Cardiac muscle cell (in vitro differentiated cells and primary cell): ENCODE measurements around the gene ADAM12. TPM values are rescaled to one million over a fixed set of nuclear protein-coding genes. Genes with fewer than 3 reads are reported as not detected.

Source experiments
- DNase-seq, 2 donors: peaks; one replicate each; pipeline versions ENCODE4 v3.0.0 to v3.0.0-alpha.2; 2010 to 2017; ENCODE audit warnings: low read depth in 1 of 2, low spot score in 1 of 2
- H3K27ac ChIP-seq: fragments of 200-600 bp; sonication (generic); 2 replicates; pipeline ENCODE4 v1.5.1; 2016
- H3K27me3 ChIP-seq: fragments of 200-600 bp; sonication (generic); 2 replicates; pipeline ENCODE4 v1.6.0; 2016; ENCODE audit warnings: control low read depth
- H3K36me3 ChIP-seq: fragments of 200-600 bp; sonication (generic); 2 replicates; pipeline ENCODE4 v1.5.1; 2016; ENCODE audit warnings: control low read depth
- H3K4me1 ChIP-seq: fragments of 200-600 bp; sonication (generic); 2 replicates; pipeline ENCODE4 v1.8.1; 2017; ENCODE audit warnings: low read depth, mild to moderate bottlenecking, mixed run types
- H3K4me3 ChIP-seq: fragments of 200-600 bp; sonication (generic); 2 replicates; pipeline ENCODE4 v1.5.1; 2016; ENCODE audit warnings: mild to moderate bottlenecking
- H3K9me3 ChIP-seq: fragments of 200-600 bp; sonication (generic); 2 replicates; pipeline ENCODE4 v1.5.1; 2017; ENCODE audit warnings: low read depth, mild to moderate bottlenecking, control low read depth
- polyA plus RNA-seq: library from polyadenylated mRNA; unstranded; fragments of >200 nt; fragmentation: Nextera tagmentation; extraction: Ambion mirVana; gene quantifications from 2 replicates; pipeline ENCODE4 v1.2.1, GENCODE V29; 2016
- total RNA-seq: library from RNA; depleted of rRNA; stranded (reverse); fragments of >200 nt; gene quantifications from 2 replicates; pipeline ENCODE4 v1.2.3, GENCODE V29; 2016
- TF ChIP-seq, protein P1 (sequence below): IDR thresholded peaks from 2 replicates; pipeline ENCODE4 v1.5.1; 2012; ENCODE audit warnings: low read depth, mild to moderate bottlenecking, low read length

Gene ADAM12
- total and polyA plus RNA-seq, 2 experiments from 2014 or later, result 0.18 to 1.1 TPM

DNA sequence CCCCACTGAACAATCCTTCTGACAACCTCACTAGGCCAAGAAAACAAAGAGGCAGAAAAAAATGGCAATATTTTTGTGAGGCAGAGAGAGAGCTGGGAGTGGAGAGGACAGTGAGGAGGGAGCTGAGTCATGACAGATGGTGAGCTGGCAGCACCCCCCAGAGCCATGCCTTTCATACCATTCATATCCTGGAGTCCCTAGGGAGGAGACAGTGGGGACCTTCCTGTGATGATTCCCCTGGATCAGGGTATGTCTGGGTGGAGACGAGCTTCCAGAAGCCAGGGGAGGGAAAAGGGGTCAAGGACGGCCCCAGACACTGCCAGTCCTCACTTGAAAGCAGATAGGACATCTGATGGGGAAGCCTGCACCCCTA lies 160.5 kb downstream of the ADAM12 start:
- Histone ChIP-seq H3K4me3 (no peak overlapping the region), H3K27ac (no peak overlapping the region)

DNA sequence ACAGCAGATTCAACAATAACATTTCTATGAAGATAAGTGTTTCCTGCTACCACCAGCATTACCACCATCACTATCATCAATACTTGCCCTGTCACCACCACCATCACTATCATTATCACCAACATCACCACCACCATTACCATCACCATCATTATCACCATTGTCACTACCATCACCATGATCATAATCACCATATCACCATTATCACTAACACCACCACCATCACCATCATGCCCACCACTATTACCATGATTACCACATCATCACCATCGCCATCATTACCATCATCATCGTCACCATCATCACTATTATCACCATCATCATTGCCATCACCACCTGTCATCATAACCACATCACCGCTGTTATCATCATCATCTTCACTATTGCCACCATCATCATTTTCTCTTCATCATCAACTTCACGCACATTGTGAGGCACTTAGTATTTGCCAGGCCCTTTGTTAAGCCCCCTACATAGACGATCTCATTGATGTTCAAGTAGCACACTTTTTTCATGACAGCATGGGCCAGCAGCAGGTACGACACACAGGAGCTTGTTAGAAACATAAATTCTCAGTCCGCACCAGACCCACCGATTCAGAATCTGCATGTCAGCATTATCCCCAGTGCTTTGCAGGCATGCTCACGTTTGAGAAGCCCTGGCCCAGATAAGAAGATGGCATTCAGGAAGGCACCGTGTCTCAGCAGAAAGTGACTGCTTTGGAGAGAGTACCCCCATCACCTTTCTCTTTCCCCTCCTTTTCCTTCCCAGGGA lies 161.1 kb downstream of the ADAM12 start:
- no peak overlapping the region for H3K27ac ChIP-seq
- H3K36me3 ChIP-seq, result no peaks in the 10 kb centered on the region
- H3K9me3 ChIP-seq, result no peaks in the 10 kb centered on the region
- H3K27me3 ChIP-seq, result no peaks in the 10 kb centered on the region
- TF ChIP-seq, protein P1, sequence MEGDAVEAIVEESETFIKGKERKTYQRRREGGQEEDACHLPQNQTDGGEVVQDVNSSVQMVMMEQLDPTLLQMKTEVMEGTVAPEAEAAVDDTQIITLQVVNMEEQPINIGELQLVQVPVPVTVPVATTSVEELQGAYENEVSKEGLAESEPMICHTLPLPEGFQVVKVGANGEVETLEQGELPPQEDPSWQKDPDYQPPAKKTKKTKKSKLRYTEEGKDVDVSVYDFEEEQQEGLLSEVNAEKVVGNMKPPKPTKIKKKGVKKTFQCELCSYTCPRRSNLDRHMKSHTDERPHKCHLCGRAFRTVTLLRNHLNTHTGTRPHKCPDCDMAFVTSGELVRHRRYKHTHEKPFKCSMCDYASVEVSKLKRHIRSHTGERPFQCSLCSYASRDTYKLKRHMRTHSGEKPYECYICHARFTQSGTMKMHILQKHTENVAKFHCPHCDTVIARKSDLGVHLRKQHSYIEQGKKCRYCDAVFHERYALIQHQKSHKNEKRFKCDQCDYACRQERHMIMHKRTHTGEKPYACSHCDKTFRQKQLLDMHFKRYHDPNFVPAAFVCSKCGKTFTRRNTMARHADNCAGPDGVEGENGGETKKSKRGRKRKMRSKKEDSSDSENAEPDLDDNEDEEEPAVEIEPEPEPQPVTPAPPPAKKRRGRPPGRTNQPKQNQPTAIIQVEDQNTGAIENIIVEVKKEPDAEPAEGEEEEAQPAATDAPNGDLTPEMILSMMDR, result no peak
- no peaks in the 10 kb centered on the region for H3K4me1 ChIP-seq
- DNase-seq, result no peak
- no peak overlapping the region for H3K4me3 ChIP-seq

More for the DNA sequence above, 160.5 kb downstream of the ADAM12 start:
- Histone ChIP-seq H3K27me3 (no peaks in the 10 kb centered on the region), H3K4me1 (no peaks in the 10 kb centered on the region), H3K36me3 (no peaks in the 10 kb centered on the region), H3K9me3 (no peaks in the 10 kb centered on the region)
- TF ChIP-seq, protein P1, result no peak
- no peak for DNase-seq

DNA sequence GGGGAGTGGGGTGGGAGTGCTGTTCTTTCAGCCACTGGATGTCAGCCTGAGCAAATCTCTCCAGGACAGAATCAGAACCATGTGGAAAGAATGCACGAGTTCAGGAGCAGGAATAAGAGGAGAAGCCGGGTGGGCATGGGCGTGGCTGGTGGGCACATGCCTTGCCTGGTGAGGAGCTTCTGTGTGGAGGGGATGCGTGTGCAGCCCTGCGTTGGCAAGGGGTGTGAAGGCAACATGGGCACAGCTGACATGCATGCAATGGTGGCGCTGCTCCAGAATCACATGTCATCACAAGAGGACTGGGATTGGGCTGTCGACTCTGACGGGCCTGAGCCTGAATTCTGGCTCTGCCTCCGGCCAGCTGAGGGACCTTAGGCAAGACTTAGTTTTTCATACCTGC lies 162.1 kb downstream of the ADAM12 start:
- Histone ChIP-seq H3K4me1 (no peaks in the 10 kb centered on the region), H3K27ac (no peak overlapping the region), H3K9me3 (no peaks in the 10 kb centered on the region), H3K36me3 (no peaks in the 10 kb centered on the region), H3K4me3 (no peak overlapping the region), H3K27me3 (no peaks in the 10 kb centered on the region)
- DNase-seq, result no peak
- TF ChIP-seq, protein P1, result no peak

DNA sequence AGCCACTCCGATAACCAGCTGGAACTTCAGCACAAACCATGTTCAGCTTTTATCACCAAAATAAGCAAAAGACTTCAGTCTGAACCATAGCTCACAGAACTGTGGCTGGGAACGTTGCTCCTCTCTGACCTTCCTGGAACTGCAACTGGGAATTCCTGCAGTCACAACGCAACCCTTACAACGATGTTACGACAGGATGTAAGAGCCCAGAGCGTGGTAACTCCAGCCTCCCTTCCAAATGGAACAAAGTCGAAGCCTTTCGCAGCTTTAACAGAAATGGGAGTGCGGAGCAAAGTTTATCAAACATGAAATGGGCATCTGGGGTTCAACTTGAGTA lies 162.6 kb downstream of the ADAM12 start:
- H3K27ac ChIP-seq, result no peak overlapping the region
- H3K4me3 ChIP-seq, result no peak overlapping the region
- peak in 1 of 2 donors; percentile 70 for DNase-seq
- TF ChIP-seq, protein P1, result no peak
- H3K36me3 ChIP-seq, result no peaks in the 10 kb centered on the region
- H3K27me3 ChIP-seq, result no peaks in the 10 kb centered on the region
- H3K9me3 ChIP-seq, result no peaks in the 10 kb centered on the region
- H3K4me1 ChIP-seq, result no peaks in the 10 kb centered on the region

DNA sequence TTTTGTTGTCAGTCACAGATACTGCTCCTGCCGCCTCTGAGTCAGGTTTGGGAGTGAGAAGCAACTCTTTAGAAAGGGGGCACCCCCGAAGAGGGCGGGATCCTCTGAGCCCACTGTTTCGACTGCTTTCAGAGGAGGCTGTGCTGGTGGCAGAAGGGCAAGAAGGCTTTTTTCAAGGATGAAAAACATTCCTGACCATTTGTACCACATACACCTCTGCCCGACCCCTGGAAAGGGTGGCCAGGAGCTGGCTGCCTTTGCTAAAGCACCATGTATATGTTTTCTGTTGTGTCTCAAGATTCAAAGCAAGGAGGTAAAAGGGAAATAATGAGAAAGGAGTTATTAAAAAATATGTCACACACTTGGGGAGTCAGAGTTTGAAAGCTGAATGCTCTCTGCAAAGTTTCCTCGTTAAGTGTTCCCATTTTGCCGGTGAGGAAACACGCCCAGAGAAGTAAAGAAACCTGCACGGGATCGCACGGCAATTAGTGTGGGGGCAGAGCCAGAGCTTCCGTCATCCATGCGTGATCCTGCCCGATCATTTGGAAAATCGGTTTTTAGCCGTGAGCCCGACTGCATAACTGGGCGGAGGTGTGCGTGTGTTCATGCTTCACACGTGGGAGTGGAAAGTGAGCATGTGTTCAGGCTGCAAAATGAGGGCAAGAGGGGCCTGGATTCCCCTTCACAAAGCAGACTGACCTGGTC lies 163.2 kb downstream of the ADAM12 start:
- Histone ChIP-seq H3K27ac (no peak overlapping the region), H3K27me3 (no peaks in the 10 kb centered on the region), H3K4me1 (no peaks in the 10 kb centered on the region), H3K4me3 (no peak overlapping the region), H3K36me3 (no peaks in the 10 kb centered on the region), H3K9me3 (no peaks in the 10 kb centered on the region)
- TF ChIP-seq, protein P1, result no peak
- no peak for DNase-seq
